HCT116 (cell line): Measurements from ENCODE around the gene FOXM1. TPM values are rescaled to one million over a fixed set of nuclear protein-coding genes. Genes with fewer than 3 reads are reported as not detected.
"Not testable (repeated sequence)": the region's sequence is repeated elsewhere in the genome, so short reads cannot be mapped to it uniquely, and the experiment has no call there.

Experiments
- ATAC-seq: fragments of 200-7000 bp; cut with Tn5 transposase; 2 replicates; pipeline ENCODE4 v1.9.1; 2020; ENCODE audit warnings: mild to moderate bottlenecking, moderate library complexity
- BruUV-seq: library from RNA; stranded (reverse); fragments of 400-500 nt; replicated peaks from 2 replicates; lab custom pipeline; 2021; lab: Mats Ljungman, UMichigan
- CTCF ChIA-PET: fragments of 300-600 bp; sonication (Branson Sonifier 250); formaldehyde crosslinking; loops from one replicate; lab custom pipeline; 2021; ENCODE audit warnings: antibody characterized with exemption; lab: Charles Lee
- POLR2A ChIA-PET: fragments of 300-600, 350-600 bp; sonication (Branson Sonifier 250); formaldehyde crosslinking; loops from one replicate; lab custom pipeline; 2021; ENCODE audit warnings: antibody characterized with exemption; lab: Charles Lee
- RAD21 ChIA-PET, 2 experiments: fragments of 300-600 bp; sonication (Branson Sonifier 250); formaldehyde crosslinking; loops; one replicate each; lab custom pipeline; 2023; ENCODE audit warnings: low total read pairs in 2 of 2; ENCODE audit not compliant: uncharacterized antibody in 2 of 2, unreplicated experiment in 2 of 2, low non-redundant PET in 1 of 2; lab: Charles Lee
- DNase-seq: peaks from one replicate; pipeline ENCODE4 v3.0.0-alpha.2; 2010; ENCODE audit warnings: low read depth, low spot score
- H2AFZ ChIP-seq: fragments of 200-600 bp; shearing (Covaris generic), sonication (generic); 2 replicates; pipeline ENCODE4 v1.6.1; 2017; ENCODE audit warnings: low read depth, mixed run types, mixed read lengths, antibody characterized with exemption, low read length; ENCODE audit not compliant: poor library complexity, severe bottlenecking
- H3K27ac ChIP-seq: 2 replicates; pipeline ENCODE4 v1.5.1; 2012; ENCODE audit warnings: low read depth, low read length
- H3K27me3 ChIP-seq: fragments of 200-600 bp; sonication (generic); 2 replicates; pipeline ENCODE4 v1.6.1; 2016; ENCODE audit warnings: mixed run types, low read length, mixed read lengths; ENCODE audit not compliant: insufficient read depth
- H3K36me3 ChIP-seq, 2 experiments: fragments of 200-500 bp in 1 of 2; fragments of 200-600 bp in 1 of 2; sonication (Bioruptor generic) in 1 of 2; sonication (generic) in 1 of 2; 2 replicates each; pipeline versions ENCODE4 v1.5.1 to v1.6.1; 2014 to 2016; ENCODE audit warnings: low read length in 2 of 2, inconsistent platforms in 1 of 2, mixed read lengths in 1 of 2, mixed run types in 1 of 2; ENCODE audit not compliant: insufficient read depth in 2 of 2, control insufficient read depth in 1 of 2
- H3K4me1 ChIP-seq, 2 experiments: fragments of 200-600 bp in 1 of 2; sonication (generic) in 1 of 2; 2 replicates each; pipeline versions ENCODE4 v1.5.1 to v1.6.1; 2012 to 2017; ENCODE audit warnings: low read length in 2 of 2, inconsistent platforms in 1 of 2, mild to moderate bottlenecking in 1 of 2, mixed read lengths in 1 of 2, mixed run types in 1 of 2, moderate library complexity in 1 of 2; ENCODE audit not compliant: insufficient read depth in 2 of 2, control insufficient read depth in 1 of 2
- H3K4me2 ChIP-seq: fragments of 200-600 bp; sonication (generic); 2 replicates; pipeline ENCODE4 v1.6.1; 2017; ENCODE audit warnings: mixed run types, low read length, mixed read lengths
- H3K4me3 ChIP-seq, 2 experiments: fragments of 200-600 bp in 1 of 2; sonication (generic) in 1 of 2; replicated peaks in 1 of 2; 2 replicates each; pipeline ENCODE4 v1.5.1; 2011 to 2016; ENCODE audit warnings: low read length in 2 of 2, control low read depth in 1 of 2, low read depth in 1 of 2, mild to moderate bottlenecking in 1 of 2, mixed read lengths in 1 of 2, mixed run types in 1 of 2
- H3K79me2 ChIP-seq: fragments of 200-600 bp; sonication (generic); 2 replicates; pipeline ENCODE4 v1.6.1; 2017; ENCODE audit warnings: mild to moderate bottlenecking, mixed run types, low read length, moderate library complexity, mixed read lengths; ENCODE audit not compliant: insufficient read depth
- H3K9ac ChIP-seq: fragments of 200-600 bp; sonication (generic); 2 replicates; pipeline ENCODE4 v1.6.1; 2016; ENCODE audit warnings: low read length, mixed read lengths
- H3K9me2 ChIP-seq: fragments of 200-600 bp; sonication (generic), shearing (Covaris generic); 2 replicates; pipeline ENCODE4 v1.6.1; 2017; ENCODE audit warnings: mixed run types, mild to moderate bottlenecking, moderate library complexity; ENCODE audit not compliant: insufficient read depth
- H3K9me3 ChIP-seq, 2 experiments: fragments of 200-500 bp in 1 of 2; fragments of 200-600 bp in 1 of 2; sonication (Bioruptor generic) in 1 of 2; sonication (generic) in 1 of 2; 2 replicates each; pipeline ENCODE4 v1.6.1; 2014 to 2017; ENCODE audit warnings: low read length in 2 of 2, mixed read lengths in 2 of 2, inconsistent platforms in 1 of 2, low read depth in 1 of 2, mild to moderate bottlenecking in 1 of 2, mixed run types in 1 of 2, moderate library complexity in 1 of 2; ENCODE audit not compliant: control insufficient read depth in 1 of 2, insufficient read depth in 1 of 2
- H4K20me1 ChIP-seq: fragments of 200-600 bp; sonication (generic), shearing (Covaris generic); 2 replicates; pipeline ENCODE4 v1.6.1; 2017; ENCODE audit warnings: mixed run types, mild to moderate bottlenecking, moderate library complexity; ENCODE audit not compliant: insufficient read depth
- ATF3 ChIP-seq: IDR thresholded peaks from 2 replicates; pipeline ENCODE4 v1.6.1; 2012
- CBX3 ChIP-seq: IDR thresholded peaks from 2 replicates; pipeline ENCODE4 v1.6.1; 2012; ENCODE audit warnings: low read depth
- CEBPB ChIP-seq: IDR thresholded peaks from 2 replicates; pipeline ENCODE4 v1.6.1; 2012; ENCODE audit warnings: low read depth
- CTCF ChIP-seq, 3 experiments: fragments of 200-600 bp in 1 of 3; sonication (generic) in 1 of 3; IDR thresholded peaks in 2 of 3; conservative IDR thresholded peaks in 1 of 3; 2 replicates each; pipeline ENCODE4 v1.5.1; 2012 to 2017; ENCODE audit warnings: low read depth in 2 of 3, low read length in 2 of 3, antibody characterized with exemption in 1 of 3, borderline replicate concordance in 1 of 3, control low read depth in 1 of 3, mild to moderate bottlenecking in 1 of 3, mixed read lengths in 1 of 3, mixed run types in 1 of 3, moderate library complexity in 1 of 3; ENCODE audit not compliant: insufficient read depth in 1 of 3
- EGR1 ChIP-seq: IDR thresholded peaks from 2 replicates; pipeline ENCODE4 v1.6.1; 2012; ENCODE audit warnings: low read depth
- ELF1 ChIP-seq: IDR thresholded peaks from 2 replicates; pipeline ENCODE4 v1.6.1; 2012; ENCODE audit warnings: low read depth, borderline replicate concordance
- EZH2phosphoT487 ChIP-seq: fragments of 200-600 bp; IDR thresholded peaks from 2 replicates; pipeline ENCODE4 v1.6.1; 2018; ENCODE audit warnings: antibody characterized with exemption, borderline replicate concordance
- JUND ChIP-seq: IDR thresholded peaks from 2 replicates; pipeline ENCODE4 v1.6.1; 2012
- POLR2A ChIP-seq: IDR thresholded peaks from 2 replicates; pipeline ENCODE4 v1.7.0; 2011; ENCODE audit warnings: borderline replicate concordance; ENCODE audit not compliant: insufficient read depth, insufficient read length; ENCODE audit errors: extremely low read depth
- RAD21 ChIP-seq: IDR thresholded peaks from 2 replicates; pipeline ENCODE4 v1.6.1; 2012; ENCODE audit warnings: low read depth, mild to moderate bottlenecking
- SIN3A ChIP-seq: IDR thresholded peaks from 2 replicates; pipeline ENCODE4 v1.6.1; 2012; ENCODE audit warnings: low read depth
- SP1 ChIP-seq: IDR thresholded peaks from 2 replicates; pipeline ENCODE4 v1.6.1; 2012; ENCODE audit warnings: low read depth
- SRF ChIP-seq: IDR thresholded peaks from 2 replicates; pipeline ENCODE4 v1.6.1; 2012; ENCODE audit warnings: low read depth
- ZBTB33 ChIP-seq: IDR thresholded peaks from 2 replicates; pipeline ENCODE4 v1.6.1; 2011; ENCODE audit warnings: mild to moderate bottlenecking, low read length, moderate library complexity; ENCODE audit not compliant: insufficient replicate concordance; ENCODE audit errors: extremely low read depth
- ZFX ChIP-seq: fragments of 450-650 bp; IDR thresholded peaks from 2 replicates; pipeline ENCODE4 v1.6.1; 2017
- ZNF274 ChIP-seq: fragments of 200-500 bp; sonication (Bioruptor generic); IDR thresholded peaks from 2 replicates; pipeline ENCODE4 v1.6.1; 2014; ENCODE audit warnings: mild to moderate bottlenecking, low read depth, low read length, inconsistent platforms
- intact Hi-C: fragments of 100-400 bp; cut with micrococcal nuclease; formaldehyde crosslinking; loops from 2 replicates; pipeline ENCODE4 v1.10.0; 2022
- total RNA-seq: library from RNA; stranded (reverse); gene quantifications from one replicate; pipeline ENCODE4 v1.2.1, GENCODE V29; 2021; ENCODE audit not compliant: unreplicated experiment

Gene FOXM1
- total RNA-seq, 1 experiment from 2014 or later: 85.1 TPM

- H3K79me2 ChIP-seq, H4K20me1 ChIP-seq, H3K9ac ChIP-seq, H3K27ac ChIP-seq, H3K4me2 ChIP-seq, H3K4me3 ChIP-seq, DNase-seq, BruUV-seq, intact Hi-C loops, POLR2A ChIA-PET, H3K4me1 ChIP-seq, H3K9me3 ChIP-seq, H3K27me3 ChIP-seq, RAD21 ChIA-PET, H2AFZ ChIP-seq, H3K9me2 ChIP-seq, ATAC-seq: not testable (repeated sequence)
- H3K36me3 ChIP-seq: peaks cover 59 to 65% of the 10 kb centered on the region in 2 experiments
- CTCF ChIA-PET: interaction anchor here (1.7 kb wide), 1 partner anchor 10 kb away, joined by 6 read pairs; no protein-coding TSS in a partner anchor
Observed at GRCh38 chr12:2863402-2863801, 13.6 kb downstream of the FOXM1 start.

GRCh38 chr12:2862876-2863275, 14.1 kb downstream of the FOXM1 start:
- POLR2A ChIA-PET: no interaction called here
- Histone ChIP-seq H3K9ac (no peak overlapping the region), H2AFZ (no peak overlapping the region), H3K27me3 (no peaks in the 10 kb centered on the region), H3K4me1 (no peaks in the 10 kb centered on the region), H3K4me3 (no peak overlapping the region), H4K20me1 (no peaks in the 10 kb centered on the region), H3K36me3 (peaks cover 59 to 65% of the 10 kb centered on the region in 2 experiments), H3K9me2 (no peaks in the 10 kb centered on the region), H3K27ac (no peak overlapping the region), H3K4me2 (no peak overlapping the region), H3K79me2 (no peaks in the 10 kb centered on the region), H3K9me3 (no peaks in the 10 kb centered on the region)
- CTCF ChIA-PET: interaction anchor here (1.0 kb wide), 1 partner anchor 9 kb away, joined by 4 read pairs; no protein-coding TSS in a partner anchor
- ATAC-seq (no peak), DNase-seq (no peak)
- TF ChIP-seq JUND (no peak), CEBPB (no peak), SP1 (no peak), ZNF274 (no peak), EGR1 (no peak), SIN3A (no peak), ELF1 (no peak), ATF3 (no peak), SRF (no peak), CBX3 (no peak), EZH2phosphoT487 (no peak), RAD21 (no peak), CTCF (IDR thresholded peaks at IDR 0.05 in 2 of 3, conservative IDR thresholded peaks at IDR 0.05 in 1 of 3; ENCODE audit: borderline replicate concordance in 1 of 3, insufficient read depth in 1 of 3, low read depth in 2 of 3, low read length in 2 of 3) (no peak), ZFX (no peak), POLR2A (no peak), ZBTB33 (no peak)
- no TSS peak for BruUV-seq
- intact Hi-C loops: no loop called here
- RAD21 ChIA-PET: no interaction called here
